LNCAP (cell line): ENCODE results near the gene SFMBT1.

Source experiments
- TF ChIP-seq, protein P1 (sequence below): fragments of 450-650 bp; IDR thresholded peaks from 2 replicates; pipeline ENCODE4 v1.5.1; 2017; ENCODE audit warnings: mild to moderate bottlenecking

SFMBT1 gene

DNA sequence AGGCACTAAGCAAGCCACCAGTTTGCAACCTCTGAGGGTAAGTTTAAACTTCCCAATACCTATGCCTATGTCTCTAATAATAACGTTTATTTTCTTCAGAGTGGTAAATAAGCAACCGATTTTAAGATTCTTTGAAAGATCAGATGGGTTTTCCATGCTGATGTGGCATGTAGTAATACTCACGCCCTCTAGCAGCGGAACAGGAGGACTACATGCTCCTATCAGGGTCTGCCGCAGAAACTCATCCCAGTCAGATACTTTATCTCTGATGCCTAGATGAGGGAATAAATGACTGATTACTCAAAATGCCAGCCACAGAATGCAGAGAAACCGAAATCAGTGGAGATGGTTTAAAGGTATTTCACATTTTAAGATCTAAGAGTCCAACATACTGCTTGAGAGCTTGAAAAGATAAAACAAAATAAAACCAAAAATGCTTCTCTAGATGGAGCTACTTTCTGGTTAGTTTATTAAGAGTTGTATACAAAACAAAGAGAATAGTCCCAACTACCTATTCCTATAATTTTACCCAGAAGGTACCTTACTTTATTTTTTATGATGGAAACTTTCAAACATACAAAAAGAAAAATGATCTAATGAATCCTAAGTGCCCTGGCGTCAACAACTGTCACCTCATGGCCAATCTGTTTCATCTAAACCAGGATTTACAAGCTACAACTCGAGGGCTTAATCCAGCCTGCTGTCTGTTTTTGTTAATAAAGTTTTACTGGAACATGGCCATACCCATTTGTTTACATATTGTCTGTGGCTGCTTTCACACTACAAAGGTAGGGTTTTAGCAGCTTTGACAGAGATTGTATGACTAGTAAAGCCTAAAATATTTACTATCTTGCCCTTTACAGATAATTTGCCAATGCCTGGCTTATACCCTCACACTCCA is 111.0 kb downstream of the SFMBT1 start:
- TF ChIP-seq, protein P1, sequence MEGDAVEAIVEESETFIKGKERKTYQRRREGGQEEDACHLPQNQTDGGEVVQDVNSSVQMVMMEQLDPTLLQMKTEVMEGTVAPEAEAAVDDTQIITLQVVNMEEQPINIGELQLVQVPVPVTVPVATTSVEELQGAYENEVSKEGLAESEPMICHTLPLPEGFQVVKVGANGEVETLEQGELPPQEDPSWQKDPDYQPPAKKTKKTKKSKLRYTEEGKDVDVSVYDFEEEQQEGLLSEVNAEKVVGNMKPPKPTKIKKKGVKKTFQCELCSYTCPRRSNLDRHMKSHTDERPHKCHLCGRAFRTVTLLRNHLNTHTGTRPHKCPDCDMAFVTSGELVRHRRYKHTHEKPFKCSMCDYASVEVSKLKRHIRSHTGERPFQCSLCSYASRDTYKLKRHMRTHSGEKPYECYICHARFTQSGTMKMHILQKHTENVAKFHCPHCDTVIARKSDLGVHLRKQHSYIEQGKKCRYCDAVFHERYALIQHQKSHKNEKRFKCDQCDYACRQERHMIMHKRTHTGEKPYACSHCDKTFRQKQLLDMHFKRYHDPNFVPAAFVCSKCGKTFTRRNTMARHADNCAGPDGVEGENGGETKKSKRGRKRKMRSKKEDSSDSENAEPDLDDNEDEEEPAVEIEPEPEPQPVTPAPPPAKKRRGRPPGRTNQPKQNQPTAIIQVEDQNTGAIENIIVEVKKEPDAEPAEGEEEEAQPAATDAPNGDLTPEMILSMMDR: peak; percentile 79

DNA sequence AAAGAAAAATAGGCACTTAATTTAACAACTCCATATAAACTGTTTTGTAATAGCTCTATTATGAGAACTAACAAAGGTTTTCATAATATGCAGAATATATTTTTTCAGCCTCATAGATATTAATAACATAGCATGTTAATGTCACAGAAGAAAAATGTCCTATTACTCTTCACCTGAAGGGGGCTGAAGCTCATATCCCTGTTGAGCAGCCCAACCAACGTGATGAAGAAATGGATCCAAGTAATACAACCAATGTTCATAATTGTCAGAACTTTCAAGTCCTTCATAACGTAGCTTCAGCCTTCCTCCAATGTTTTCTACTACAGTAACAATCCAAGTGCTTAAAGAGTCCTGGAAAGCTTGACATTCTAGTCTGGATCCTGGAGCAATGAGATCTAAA is 114.0 kb downstream of the SFMBT1 start:
- TF ChIP-seq, protein P1: no peak

DNA sequence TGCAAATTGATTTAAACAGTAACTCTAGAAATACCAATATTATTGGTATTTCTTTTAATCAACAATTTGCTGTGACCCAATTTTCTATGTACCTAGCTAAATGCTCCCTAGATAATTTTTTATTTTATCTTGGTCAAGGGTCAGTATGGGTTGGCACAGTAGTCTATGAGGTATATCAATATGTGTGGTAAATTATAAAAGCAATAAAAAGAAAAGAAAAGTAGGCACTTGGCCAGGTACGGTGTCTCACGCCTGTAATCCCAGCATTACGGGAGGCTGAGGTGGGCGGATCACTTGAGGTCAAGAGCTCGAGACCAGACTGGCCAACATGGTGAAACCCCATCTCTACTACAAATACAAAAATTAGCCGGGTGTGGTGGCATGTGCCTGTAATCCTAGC is 114.5 kb downstream of the SFMBT1 start:
- TF ChIP-seq, protein P1: no peak

DNA sequence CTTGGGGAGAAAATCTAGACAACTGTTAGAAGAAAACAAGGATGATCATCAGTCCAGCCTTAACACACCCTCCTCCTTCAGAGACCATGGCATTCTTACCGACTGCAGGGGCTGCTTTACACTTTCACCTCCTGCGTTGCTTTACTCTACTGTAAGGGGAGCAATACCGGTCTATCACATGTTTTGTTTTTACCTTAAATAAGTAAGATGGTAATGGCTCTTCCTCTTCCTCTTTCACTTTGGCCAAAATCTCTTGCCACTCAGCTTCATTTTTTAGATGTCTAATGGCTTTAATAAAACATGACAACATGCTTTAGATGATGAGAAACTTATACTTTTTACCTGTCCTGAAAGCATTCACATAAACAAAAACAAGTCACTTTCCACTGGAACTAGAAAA is 115.1 kb downstream of the SFMBT1 start:
- TF ChIP-seq, protein P1: no peak

DNA sequence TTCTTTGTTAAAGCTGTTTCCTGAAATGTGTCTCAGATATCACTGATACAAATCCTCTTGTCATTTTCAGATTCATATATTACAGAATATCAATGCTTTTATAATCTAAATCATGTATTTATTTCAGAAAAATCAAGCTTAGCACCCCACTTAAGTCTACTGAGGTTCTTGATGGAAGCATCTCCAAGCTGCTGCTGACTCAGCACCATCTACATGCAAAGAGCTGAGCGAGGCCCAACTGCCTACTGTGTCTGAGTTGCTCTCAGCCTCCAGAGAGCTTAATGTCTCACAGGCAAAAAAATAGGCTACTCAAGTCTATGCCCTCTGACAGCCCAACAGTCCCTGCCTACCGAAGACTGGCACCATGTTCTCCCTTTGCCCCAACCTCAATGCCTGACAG is 119.3 kb downstream of the SFMBT1 start:
- TF ChIP-seq, protein P1: no peak

DNA sequence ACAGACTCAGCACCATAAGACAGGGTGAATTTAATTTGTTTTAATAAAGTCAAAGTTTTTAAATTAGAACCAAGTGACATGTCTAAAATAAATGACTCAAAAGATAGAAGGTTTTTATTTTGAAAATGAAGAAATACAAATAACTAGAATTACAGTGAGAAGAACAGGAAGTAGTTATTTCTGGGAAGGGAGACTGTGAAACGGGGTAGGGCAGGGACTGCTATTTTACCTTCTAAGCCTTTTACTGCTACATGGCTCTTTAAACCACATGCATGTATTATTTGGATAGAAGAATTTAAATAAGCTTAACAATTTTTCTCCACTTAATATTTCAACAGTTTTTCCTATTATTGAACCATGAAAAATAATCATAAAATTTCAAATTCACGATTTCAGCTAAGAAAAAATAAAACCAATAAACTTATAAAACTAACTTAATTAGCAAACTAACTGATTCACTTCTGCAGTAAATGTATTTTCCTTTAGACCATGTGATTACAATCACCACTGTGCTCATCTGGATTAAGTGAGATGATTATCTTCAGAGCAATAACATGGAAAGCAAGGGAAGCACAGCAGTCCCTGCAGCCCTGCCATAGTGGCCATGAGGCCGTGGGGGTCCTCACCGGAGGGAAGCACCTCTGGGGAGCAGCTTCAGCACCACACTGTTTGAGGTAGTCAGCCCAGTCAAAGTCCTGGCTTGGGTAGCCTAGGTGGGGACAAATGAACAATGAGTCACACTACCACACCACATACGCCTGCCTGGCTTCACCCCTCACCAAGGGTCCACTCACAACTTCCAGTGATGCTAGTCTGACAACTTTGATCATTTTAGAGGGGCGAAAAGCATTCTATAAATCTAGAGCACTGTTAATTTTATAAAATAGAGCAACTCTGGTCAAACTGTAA is 120.2 kb downstream of the SFMBT1 start:
- TF ChIP-seq, protein P1: no peak

DNA sequence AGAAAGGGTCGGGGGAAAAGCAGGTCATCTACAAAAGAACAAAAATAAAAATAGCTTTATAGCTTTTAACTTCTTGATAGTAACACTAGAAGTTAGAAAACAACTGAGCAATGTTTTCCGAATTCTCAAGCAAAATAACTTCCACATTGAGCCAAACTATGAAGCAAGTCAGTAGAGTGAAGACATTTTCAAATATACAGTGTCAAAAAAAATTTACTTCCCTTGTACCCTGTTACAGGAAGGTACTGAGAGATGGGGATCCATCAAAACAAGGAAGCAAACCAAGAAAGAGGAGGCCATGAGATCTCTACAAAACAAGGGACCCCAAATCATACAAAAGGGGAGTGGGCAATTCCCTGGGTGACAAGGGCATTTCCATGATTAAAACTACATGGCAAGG is 121.9 kb downstream of the SFMBT1 start:
- TF ChIP-seq, protein P1: no peak
